Upper lobe of left lung (tissue), 6 donors: ENCODE data around the gene CYP2S1. TPM values are rescaled to one million over a fixed set of nuclear protein-coding genes. Genes with fewer than 3 reads are reported as not detected.

ENCODE experiments used
- ATAC-seq, 2 donors: fragments of 200-7000 bp; cut with Tn5 transposase; one replicate each; pipeline ENCODE4 v1.9.1; 2022; ENCODE audit warnings: mild to moderate bottlenecking in 2 of 2, moderate library complexity in 2 of 2; ENCODE audit not compliant: low FRiP score in 2 of 2
- DNase-seq, 2 donors: peaks; one replicate each; pipeline ENCODE4 v3.0.0-alpha.2; 2019 to 2020
- H3K27ac ChIP-seq, 4 donors: fragments of 200-600 bp; sonication (generic); one replicate each; pipeline ENCODE4 v1.5.1; 2016 to 2019
- H3K27me3 ChIP-seq, 4 donors: fragments of 200-600 bp; sonication (generic); one replicate each; pipeline ENCODE4 v1.5.1; 2017 to 2019
- H3K36me3 ChIP-seq, 4 donors: fragments of 200-600 bp; sonication (generic); one replicate each; pipeline ENCODE4 v1.5.1; 2016 to 2019
- H3K4me1 ChIP-seq, 4 donors: fragments of 200-600 bp; sonication (generic); one replicate each; pipeline ENCODE4 v1.5.1; 2018 to 2019
- H3K4me3 ChIP-seq, 4 donors: fragments of 200-600 bp; sonication (generic); one replicate each; pipeline ENCODE4 v1.5.1; 2017 to 2019; ENCODE audit warnings: mild to moderate bottlenecking in 2 of 4, moderate library complexity in 1 of 4
- H3K9me3 ChIP-seq, 4 donors: fragments of 200-600 bp; sonication (generic); one replicate each; pipeline ENCODE4 v1.5.1; 2018 to 2019
- EP300 ChIP-seq, 4 donors: sonication (generic); formaldehyde crosslinking; IDR thresholded peaks; one replicate each; pipeline ENCODE4 v1.5.1; 2017; ENCODE audit warnings: antibody characterized with exemption in 4 of 4, control low read depth in 2 of 4
- POLR2A ChIP-seq, 4 donors: fragments of 450-650 bp; IDR thresholded peaks; one replicate each; pipeline ENCODE4 v1.5.1; 2016 to 2017; ENCODE audit warnings: antibody characterized with exemption in 4 of 4, mild to moderate bottlenecking in 2 of 4
- POLR2AphosphoS5 ChIP-seq, 2 donors: sonication (generic); formaldehyde crosslinking; IDR thresholded peaks; one replicate each; pipeline ENCODE4 v1.5.1; 2017; ENCODE audit warnings: antibody characterized with exemption in 2 of 2
- WGBS, 2 donors: methylation state at CpG; one replicate each; pipeline ENCODE4 v1.1.5; 2017 to 2018; 5-methylcytosine and 5-hydroxymethylcytosine counted together
- total RNA-seq, 6 donors: library from RNA; depleted of rRNA in 4 of 6; stranded (reverse); fragments of >200 nt in 4 of 6; gene quantifications; one replicate each; pipeline versions ENCODE4 v1.1.0 to v1.2.1, GENCODE V29; 2016 to 2021
- TF ChIP-seq, protein P1 (sequence below), 6 experiments: fragments of 450-650 bp in 4 of 6; fragments of 200-600 bp in 2 of 6; sonication (generic) in 2 of 6; IDR thresholded peaks; one replicate each; pipeline ENCODE4 v1.5.1; 2016 to 2019; ENCODE audit warnings: antibody characterized with exemption in 6 of 6
- donor health status: DM: no; HTN: no; CAD: no; lungs with moderate emphysema.
- donor health status: DM: no; HTN: yes; CAD: no; lungs with severe emphysema.

CYP2S1 gene
- total RNA-seq, 6 donors from 2014 or later: 5.2 to 40.6 (median 20.1) TPM

DNA sequence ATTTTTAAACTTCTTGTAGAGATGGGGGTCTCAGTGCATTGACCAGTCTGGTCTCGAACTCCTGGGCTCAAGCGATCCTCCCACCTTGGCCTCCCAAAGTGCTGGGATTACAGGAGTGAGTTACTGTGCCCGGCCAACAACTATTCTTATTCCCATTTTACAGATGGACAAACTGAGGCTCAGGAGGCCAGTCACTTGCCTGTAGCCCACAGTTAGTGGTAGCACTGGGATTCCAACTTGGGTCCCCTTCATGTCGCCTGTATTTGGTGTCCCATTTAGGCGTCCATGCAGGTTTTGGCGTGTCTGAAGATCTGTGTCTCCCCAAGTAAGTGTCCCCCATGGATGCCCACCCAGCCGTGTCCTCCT, 25.2 kb downstream of the CYP2S1 start:
- no peaks in the 10 kb centered on the region for H3K9me3 ChIP-seq
- DNase-seq: no peak
- WGBS, 2 donors: 66 to 78% methylated on average over 5 to 7 of the region's 7 CpGs
- peaks cover 0 to 5% (median 0%) of the 10 kb centered on the region in 4 donors for H3K36me3 ChIP-seq
- no peak for TF ChIP-seq POLR2AphosphoS5 (IDR thresholded peaks at IDR 0.05)
- TF ChIP-seq POLR2A (IDR thresholded peaks at IDR 0.05): no peak
- TF ChIP-seq, protein P1, sequence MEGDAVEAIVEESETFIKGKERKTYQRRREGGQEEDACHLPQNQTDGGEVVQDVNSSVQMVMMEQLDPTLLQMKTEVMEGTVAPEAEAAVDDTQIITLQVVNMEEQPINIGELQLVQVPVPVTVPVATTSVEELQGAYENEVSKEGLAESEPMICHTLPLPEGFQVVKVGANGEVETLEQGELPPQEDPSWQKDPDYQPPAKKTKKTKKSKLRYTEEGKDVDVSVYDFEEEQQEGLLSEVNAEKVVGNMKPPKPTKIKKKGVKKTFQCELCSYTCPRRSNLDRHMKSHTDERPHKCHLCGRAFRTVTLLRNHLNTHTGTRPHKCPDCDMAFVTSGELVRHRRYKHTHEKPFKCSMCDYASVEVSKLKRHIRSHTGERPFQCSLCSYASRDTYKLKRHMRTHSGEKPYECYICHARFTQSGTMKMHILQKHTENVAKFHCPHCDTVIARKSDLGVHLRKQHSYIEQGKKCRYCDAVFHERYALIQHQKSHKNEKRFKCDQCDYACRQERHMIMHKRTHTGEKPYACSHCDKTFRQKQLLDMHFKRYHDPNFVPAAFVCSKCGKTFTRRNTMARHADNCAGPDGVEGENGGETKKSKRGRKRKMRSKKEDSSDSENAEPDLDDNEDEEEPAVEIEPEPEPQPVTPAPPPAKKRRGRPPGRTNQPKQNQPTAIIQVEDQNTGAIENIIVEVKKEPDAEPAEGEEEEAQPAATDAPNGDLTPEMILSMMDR (IDR thresholded peaks at IDR 0.05): no peak
- no peak for TF ChIP-seq EP300 (IDR thresholded peaks at IDR 0.05)
- H3K4me3 ChIP-seq: peak overlapping the region in 3 of 4 donors; percentile 52 to 63 (median 55)
- no peak for ATAC-seq
- H3K27me3 ChIP-seq: peaks cover 0 to 9% (median 1%) of the 10 kb centered on the region in 4 donors
- H3K27ac ChIP-seq: peak overlapping the region; percentile 77 to 89 (median 88)
- peaks cover 0 to 22% (median 6%) of the 10 kb centered on the region in 4 donors for H3K4me1 ChIP-seq

DNA sequence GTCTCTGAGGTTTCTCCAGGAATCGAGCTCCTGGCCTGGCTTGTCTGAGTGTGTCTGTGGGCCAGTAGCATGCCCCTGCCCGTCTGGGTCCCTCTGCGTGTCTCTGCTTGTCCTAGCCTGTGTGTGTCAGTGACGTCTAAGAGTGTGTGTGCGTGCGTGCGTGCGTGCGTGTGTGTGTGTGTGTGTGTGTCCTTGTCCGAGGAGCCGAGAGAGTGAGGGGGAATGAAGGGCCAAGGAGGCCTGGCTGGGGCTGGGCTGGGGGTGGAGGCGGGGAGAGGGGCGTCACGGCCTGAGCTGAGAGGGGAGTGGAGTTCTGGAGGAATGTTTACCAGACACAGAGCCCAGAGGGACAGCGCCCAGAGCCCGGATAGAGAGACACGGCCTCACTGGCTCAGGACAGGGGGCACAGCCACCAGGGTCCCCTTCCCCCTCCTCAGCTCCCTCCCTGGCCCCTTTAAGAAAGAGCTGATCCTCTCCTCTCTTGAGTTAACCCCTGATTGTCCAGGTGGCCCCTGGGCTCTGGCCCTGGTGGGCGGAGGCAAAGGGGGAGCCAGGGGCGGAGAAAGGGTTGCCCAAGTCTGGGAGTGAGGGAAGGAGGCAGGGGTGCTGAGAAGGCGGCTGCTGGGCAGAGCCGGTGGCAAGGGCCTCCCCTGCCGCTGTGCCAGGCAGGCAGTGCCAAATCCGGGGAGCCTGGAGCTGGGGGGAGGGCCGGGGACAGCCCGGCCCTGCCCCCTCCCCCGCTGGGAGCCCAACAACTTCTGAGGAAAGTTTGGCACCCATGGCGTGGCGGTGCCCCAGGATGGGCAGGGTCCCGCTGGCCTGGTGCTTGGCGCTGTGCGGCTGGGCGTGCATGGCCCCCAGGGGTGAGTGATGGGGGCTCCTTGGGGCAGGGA, 25.8 kb downstream of the CYP2S1 start, which contains the start of gene AXL:
Gene AXL, plus strand, starts transcription at position 609 of the 893 bp plus-strand sequence. Its CDS starts 170 bp downstream, at position 779.
- Histone ChIP-seq H3K27ac (peak within 1 kb of the TSS; percentile 77 to 89 (median 88)), H3K9me3 (no peaks in the 10 kb centered on the region), H3K27me3 (peaks cover 0 to 9% (median 1%) of the 10 kb centered on the region in 4 donors), H3K4me3 (peak within 1 kb of the TSS; percentile 34 to 63 (median 54)), H3K4me1 (peaks cover 0 to 22% (median 6%) of the 10 kb centered on the region in 4 donors), H3K36me3 (peaks cover 0 to 5% (median 0%) of the 10 kb centered on the region in 4 donors)
- peak; percentile 80 to 83 for ATAC-seq
- whole genome bisulfite sequencing, 2 donors: 4 to 13% methylated on average over 10 to 28 of the region's 32 CpGs
- TF ChIP-seq EP300 (IDR thresholded peaks at IDR 0.05) (no peak), POLR2AphosphoS5 (IDR thresholded peaks at IDR 0.05) (peak; percentile 41 to 51), POLR2A (IDR thresholded peaks at IDR 0.05) (peak in 3 of 4 donors; percentile 44 to 65 (median 45))
- TF ChIP-seq, protein P1 (IDR thresholded peaks at IDR 0.05): no peak
- peak; percentile 53 to 89 for DNase-seq

DNA sequence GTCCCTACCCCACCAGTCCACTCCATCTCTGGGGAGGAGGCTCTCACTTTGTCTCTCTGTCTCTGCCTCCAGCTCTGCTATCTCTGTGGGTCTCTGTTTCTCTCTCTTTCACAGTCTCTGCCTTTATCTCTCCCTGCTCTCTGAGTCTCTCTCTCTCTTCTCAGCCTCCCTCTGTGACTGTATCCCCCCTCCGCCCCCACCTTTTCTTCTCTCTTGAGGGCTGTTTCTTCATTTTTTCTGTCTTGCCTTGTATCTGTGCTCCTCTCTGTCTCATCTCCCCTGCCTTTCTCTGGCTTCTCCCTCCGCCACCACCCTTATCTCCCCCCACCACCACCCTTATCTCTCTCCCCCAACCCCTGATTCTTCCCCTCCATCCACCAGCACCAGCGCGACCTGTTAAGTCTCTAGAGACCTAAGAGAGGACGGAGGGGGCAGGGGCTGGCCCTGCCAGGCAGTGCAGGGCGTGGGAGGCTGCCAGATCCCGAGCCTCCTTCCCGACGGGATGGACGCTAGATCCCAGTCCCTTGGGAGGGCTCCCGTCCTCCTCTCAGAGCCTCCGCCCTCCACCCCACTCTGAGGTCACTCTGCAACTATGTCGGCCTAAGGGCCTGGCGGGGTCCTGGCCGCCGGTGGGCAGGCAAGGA, 27.0 kb downstream of the CYP2S1 start:
- H3K9me3 ChIP-seq: no peaks in the 10 kb centered on the region
- ATAC-seq: peak in 1 of 2 donors; percentile 45
- TF ChIP-seq, protein P1 (IDR thresholded peaks at IDR 0.05): no peak
- peak in 1 of 2 donors; percentile 8 for TF ChIP-seq POLR2AphosphoS5 (IDR thresholded peaks at IDR 0.05)
- H3K27me3 ChIP-seq: peaks cover 0 to 9% (median 1%) of the 10 kb centered on the region in 4 donors
- peaks cover 0 to 5% (median 0%) of the 10 kb centered on the region in 4 donors for H3K36me3 ChIP-seq
- H3K4me3 ChIP-seq: peak overlapping the region in 3 of 4 donors; percentile 52 to 63 (median 55)
- H3K27ac ChIP-seq: peak overlapping the region; percentile 77 to 89 (median 88)
- DNase-seq: peak in 1 of 2 donors; percentile 63
- WGBS, 2 donors: 31 to 40% methylated on average over 9 to 16 of the region's 16 CpGs
- peaks cover 0 to 22% (median 6%) of the 10 kb centered on the region in 4 donors for H3K4me1 ChIP-seq

DNA sequence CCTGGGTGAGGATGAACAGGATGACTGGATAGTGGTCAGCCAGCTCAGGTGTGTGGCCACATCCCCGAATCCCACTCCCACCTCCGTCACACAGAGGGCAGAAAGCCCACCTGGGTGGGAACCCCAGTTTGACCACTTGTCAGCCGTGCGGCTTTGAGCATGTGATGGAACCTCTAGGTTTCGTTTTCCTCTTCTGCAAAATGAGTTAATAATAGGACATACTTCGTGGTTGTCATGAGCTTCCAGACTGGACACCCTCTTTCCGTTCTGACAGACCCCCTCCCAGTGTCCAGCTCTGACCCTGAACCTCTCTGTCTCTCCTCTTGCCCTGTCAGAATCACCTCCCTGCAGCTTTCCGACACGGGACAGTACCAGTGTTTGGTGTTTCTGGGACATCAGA, 27.8 kb downstream of the CYP2S1 start:
- WGBS, 2 donors: 42 to 72% methylated on average over 7 to 9 of the region's 9 CpGs
- peak overlapping the region in 3 of 4 donors; percentile 52 to 63 (median 55) for H3K4me3 ChIP-seq
- ATAC-seq: no peak
- H3K4me1 ChIP-seq: peaks cover under 1 to 25% (median 9%) of the 10 kb centered on the region in 4 donors
- peak overlapping the region; percentile 77 to 89 (median 88) for H3K27ac ChIP-seq
- DNase-seq: no peak
- H3K36me3 ChIP-seq: peaks cover 0 to 5% (median 0%) of the 10 kb centered on the region in 4 donors
- no peaks in the 10 kb centered on the region for H3K9me3 ChIP-seq
- TF ChIP-seq, protein P1 (IDR thresholded peaks at IDR 0.05): no peak
- TF ChIP-seq POLR2AphosphoS5 (IDR thresholded peaks at IDR 0.05) (no peak), EP300 (IDR thresholded peaks at IDR 0.05) (no peak), POLR2A (IDR thresholded peaks at IDR 0.05) (no peak)
- H3K27me3 ChIP-seq: peaks cover 0 to 9% (median 1%) of the 10 kb centered on the region in 4 donors
